GM18508 (cell line): ENCODE results near the gene ARL11.
"Not testable (repeated sequence)": the region's sequence is repeated elsewhere in the genome, so short reads cannot be mapped to it uniquely, and the experiment has no call there.

Source experiments
- ATAC-seq: cut with Tn5 transposase; IDR thresholded peaks from one replicate; pipeline ENCODE4 v1.9.1; 2021; ENCODE audit warnings: moderate number of reproducible peaks; ENCODE audit not compliant: insufficient read depth, unreplicated experiment

ARL11 gene

DNA sequence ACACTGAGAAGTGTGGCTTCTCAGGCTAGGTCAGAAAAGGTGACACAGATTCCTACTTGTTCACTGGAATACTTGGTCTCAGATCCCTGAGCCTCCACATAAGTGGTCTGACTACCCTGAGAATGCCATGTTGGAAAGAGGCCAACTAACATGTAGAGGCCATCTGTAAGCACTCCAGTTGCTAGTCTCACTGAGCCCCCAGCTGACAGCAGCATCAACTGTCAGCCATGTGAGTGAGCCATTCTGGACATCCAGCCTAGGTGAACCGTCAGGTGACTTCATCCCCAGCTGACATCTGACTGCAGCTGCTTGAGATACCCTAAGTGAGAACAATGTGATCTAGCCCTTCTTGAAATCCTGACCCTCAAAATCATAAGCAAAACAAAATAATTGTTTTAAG, 18.1 kb upstream of the ARL11 start:
- ATAC-seq = no peak

DNA sequence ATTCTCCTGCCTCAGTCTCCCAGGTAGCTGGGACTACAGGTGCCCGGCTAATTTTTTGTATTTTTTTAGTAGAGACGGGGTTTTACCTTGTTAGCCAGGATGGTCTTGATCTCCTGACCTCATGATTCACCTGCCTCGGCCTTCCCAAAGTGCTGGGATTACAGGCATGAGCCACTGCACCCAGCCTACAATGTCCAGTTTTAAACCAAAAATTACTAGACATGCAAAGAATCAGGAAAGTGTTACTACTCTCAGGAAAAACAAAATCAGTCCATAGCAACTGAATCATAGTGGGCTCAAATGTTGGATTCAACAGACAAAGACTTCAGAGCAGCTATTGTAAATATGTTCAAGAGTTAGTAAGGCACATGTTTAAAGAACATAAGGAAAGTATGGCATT, 16.3 kb upstream of the ARL11 start:
- not testable (repeated sequence) for ATAC-seq

GRCh38 chr13:49615836-49616675, 12.3 kb upstream of the ARL11 start:
- no peak for ATAC-seq

- no peak for ATAC-seq
Observed at GRCh38 chr13:49616676-49617065, 11.6 kb upstream of the ARL11 start.

DNA sequence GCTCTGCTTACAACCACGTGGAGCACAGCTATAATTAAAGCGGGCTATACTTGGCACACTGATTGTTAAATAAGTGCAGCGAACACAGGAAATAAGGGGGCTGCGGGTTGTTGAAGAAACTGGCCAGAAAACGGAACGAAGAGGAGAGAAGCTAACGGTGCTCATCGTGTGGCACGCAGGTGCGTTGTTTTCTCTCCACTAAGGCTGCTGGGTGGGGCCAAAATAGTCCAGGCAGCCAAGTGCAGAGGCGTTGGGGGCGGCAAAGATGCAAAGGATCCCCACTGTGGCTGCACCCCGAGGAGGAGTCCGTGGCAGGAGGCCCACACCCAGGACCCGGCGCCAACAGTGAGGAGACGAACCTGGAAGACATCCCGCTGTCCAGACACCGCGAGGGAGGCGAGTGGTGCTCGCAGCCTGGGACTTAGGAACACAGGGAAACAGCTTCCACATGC, 8.1 kb upstream of the ARL11 start:
- ATAC-seq = peak; percentile 44

DNA sequence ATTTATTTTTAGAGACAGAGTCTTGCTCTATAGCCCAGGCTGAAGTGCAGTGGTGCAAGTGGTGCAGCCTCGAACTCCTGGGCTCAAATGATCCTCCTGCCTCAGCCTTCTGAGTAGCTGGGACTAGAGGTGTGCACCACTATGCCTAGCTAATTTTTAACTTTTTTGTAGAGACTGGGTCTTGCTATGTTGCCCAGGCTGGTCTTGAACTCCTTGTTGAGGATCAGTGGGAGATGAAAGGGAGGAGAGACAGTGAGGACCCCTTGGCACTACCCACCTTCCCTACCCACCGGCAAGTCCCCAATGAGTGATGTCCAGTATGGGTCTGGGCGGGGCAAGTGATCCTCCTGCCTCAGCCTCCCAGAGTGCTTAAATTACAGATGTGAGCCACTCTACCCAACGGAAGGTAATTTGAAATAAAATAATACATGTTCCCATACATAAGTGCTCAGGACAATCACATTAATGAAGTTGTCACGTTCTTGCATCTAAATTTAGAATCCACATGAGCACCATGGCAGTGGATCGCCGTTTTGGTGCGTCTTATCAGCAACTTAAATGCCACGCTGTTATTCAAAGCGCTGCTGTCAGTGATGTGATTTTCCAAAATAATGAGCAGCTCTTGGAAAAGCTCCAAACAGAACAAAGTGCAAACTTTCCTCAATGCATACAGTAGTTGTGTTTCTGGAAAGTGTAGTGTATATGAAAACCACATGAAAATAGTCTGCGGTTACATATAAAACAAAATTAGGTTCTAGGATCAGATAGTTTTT, 5.9 kb upstream of the ARL11 start:
- no peak for ATAC-seq

DNA sequence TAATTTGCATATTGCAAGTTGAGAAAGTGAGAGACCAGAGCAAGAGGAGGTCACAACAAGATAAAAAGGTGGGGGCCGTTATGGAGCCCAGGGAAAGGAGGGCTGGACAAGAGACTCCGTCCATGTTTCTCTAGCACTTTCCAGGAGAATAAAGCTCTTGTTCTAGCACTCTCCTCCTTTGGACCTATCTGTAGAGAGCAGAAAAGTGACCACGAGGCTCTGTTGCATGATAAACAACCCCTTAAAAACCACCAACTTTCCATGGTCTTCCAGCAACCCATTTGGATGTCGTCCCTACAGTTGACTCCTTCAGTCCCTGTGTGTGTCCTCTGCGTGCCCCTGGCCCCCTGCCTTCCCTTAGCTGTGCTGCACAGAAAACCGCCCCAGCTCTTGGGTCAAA, 4.1 kb upstream of the ARL11 start:
- ATAC-seq = no peak

- no peak for ATAC-seq
Observed at GRCh38 chr13:49625392-49626079, 2.8 kb upstream of the ARL11 start.

- no peak for ATAC-seq
Observed at GRCh38 chr13:49629196-49629938, 1.1 kb downstream of the ARL11 start.

DNA sequence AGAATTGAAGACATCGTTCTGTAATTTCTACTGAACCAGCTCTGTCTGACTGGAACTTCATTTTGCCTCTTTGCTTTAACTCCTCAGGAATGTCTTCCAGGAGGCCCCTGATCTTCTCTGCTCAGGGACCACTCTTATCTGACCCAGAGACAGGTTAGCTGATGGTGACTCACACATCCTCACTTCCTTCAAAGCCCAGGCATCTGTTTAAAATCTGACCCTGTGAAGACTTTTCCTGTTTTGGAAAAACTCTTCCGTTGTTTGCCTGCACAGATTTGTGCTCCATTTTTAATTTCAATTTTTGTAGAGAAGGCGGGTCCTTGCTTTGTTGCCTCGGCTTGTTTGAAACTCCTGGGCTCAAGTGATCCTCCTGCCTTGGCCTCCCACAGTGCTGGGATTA, 1.6 kb downstream of the ARL11 start:
- ATAC-seq = no peak

- no peak for ATAC-seq
Observed at GRCh38 chr13:49630580-49630979, 2.3 kb downstream of the ARL11 start.

DNA sequence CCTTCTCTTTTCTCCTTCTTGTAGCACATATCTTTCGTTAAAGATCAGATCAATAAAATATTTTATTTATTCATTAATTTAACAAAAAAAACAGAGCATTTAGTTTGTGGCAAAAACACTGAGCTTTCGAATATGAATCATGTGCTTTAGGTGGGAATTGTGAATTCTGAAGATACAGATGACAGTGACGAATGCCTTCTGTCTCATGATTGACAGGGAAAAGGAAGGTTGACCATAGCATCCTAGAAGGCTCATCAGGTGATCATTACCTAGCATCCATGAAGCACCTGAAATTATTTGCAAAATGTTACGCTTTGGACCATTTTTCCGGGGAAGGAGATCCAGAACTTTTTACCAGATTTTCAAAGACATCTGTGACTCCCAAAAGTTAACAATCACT, 3.8 kb downstream of the ARL11 start:
- no peak for ATAC-seq

- no peak for ATAC-seq
Observed at GRCh38 chr13:49633710-49634109, 5.4 kb downstream of the ARL11 start.

DNA sequence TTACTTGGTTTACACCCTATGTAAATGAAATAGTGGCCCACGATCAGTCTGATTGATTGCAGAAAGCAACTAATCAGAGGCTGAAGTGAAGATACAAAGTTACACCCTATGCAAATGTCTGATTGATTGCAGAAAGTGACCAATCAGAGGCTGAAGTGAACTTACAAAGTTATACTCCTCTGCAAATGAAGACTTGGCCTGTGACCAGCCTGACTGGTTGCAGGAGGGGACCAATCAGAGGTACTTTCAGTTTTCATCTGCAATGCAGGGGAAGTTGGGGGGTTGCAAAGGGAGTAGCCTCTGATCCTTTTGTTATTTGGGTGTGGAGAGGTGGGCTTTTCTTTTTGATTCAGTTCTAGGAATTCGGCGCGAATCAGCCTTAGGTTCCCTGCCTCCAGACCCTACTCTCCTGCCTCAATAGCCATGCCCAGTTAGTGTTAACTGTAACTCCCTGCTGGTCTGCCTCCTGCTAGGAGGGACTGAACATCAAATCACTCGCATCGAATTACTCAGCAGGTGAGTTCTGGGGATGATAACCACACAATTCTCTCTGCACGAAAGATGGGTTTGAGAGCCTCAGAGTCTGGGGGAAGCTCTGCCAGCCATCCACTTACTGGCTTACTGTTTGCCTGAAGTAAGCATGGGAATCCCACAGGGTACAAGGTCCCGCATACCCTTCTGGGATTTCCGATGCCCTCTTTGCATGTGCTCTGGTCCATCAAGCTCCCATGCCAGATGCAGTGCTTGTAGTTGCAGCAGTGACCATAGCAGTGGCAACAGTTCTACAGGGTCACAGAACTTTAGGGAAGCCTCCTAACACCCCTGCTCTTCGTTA, 7.5 kb downstream of the ARL11 start:
- peak; percentile 66 for ATAC-seq

GRCh38 chr13:49636705-49637104, 8.4 kb downstream of the ARL11 start:
- no peak for ATAC-seq

DNA sequence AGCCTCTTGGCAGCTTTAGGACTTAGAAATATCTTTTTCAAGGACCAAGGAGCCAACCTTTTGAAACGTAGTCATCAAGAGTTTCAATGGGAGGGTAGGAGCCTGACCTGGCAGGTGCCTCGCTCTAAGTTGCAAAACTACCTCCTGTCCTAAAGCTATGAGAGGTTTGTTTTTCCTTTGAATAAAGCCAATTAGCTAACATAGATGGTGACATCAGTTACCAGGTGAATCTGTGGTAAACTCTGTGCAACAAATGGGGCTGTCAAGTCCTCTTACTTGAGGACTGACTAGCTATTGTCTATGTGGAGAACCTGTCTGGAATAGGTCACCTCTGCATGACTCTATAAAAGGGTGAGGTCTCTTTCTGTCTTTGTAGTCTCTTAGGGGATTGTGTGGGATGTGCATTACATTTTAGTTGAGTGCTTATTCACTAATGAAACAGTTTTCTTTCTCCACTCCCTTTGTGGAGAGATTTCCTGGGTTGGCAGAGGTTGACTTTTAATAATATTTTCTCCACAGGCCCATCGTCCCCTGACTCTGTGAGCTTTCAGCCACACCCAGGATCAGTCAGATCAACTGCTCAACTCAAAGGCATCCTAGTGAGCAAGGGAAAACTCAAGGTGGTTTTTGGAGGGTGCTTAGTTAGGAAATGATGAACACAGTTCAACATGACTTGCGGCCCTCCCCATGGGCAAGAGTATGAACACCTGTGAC, 9.9 kb downstream of the ARL11 start:
- ATAC-seq = no peak

GRCh38 chr13:49638744-49639072, 10.4 kb downstream of the ARL11 start:
- ATAC-seq = no peak

- ATAC-seq = no peak
Observed at GRCh38 chr13:49641801-49642291, 13.5 kb downstream of the ARL11 start.
